LNCaP clone FGC (cell line): Measurements from ENCODE around the gene LSAMP.

Experiments used
- DNase-seq: peaks from one replicate; pipeline ENCODE4 v3.0.0-alpha.2; 2011; ENCODE audit warnings: low read depth
- H3K4me3 ChIP-seq: 2 replicates; pipeline ENCODE4 v1.5.1; 2011; ENCODE audit warnings: mild to moderate bottlenecking, low read depth, low read length, control low read depth
- TF ChIP-seq, protein P1 (sequence below): IDR thresholded peaks from 2 replicates; pipeline ENCODE4 v1.5.1; 2012; ENCODE audit warnings: mild to moderate bottlenecking; ENCODE audit not compliant: control insufficient read depth, insufficient read depth; ENCODE audit errors: extremely low read depth

The LSAMP gene

GRCh38 chr3:115930922-115931321 is 514.4 kb downstream of the LSAMP start:
- no peak overlapping the region for H3K4me3 ChIP-seq
- TF ChIP-seq, protein P1, sequence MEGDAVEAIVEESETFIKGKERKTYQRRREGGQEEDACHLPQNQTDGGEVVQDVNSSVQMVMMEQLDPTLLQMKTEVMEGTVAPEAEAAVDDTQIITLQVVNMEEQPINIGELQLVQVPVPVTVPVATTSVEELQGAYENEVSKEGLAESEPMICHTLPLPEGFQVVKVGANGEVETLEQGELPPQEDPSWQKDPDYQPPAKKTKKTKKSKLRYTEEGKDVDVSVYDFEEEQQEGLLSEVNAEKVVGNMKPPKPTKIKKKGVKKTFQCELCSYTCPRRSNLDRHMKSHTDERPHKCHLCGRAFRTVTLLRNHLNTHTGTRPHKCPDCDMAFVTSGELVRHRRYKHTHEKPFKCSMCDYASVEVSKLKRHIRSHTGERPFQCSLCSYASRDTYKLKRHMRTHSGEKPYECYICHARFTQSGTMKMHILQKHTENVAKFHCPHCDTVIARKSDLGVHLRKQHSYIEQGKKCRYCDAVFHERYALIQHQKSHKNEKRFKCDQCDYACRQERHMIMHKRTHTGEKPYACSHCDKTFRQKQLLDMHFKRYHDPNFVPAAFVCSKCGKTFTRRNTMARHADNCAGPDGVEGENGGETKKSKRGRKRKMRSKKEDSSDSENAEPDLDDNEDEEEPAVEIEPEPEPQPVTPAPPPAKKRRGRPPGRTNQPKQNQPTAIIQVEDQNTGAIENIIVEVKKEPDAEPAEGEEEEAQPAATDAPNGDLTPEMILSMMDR = no peak
- DNase-seq = no peak

- TF ChIP-seq, protein P1 = no peak
- no peak for DNase-seq
- H3K4me3 ChIP-seq = no peak overlapping the region
Measured at GRCh38 chr3:115930168-115930567, 515.1 kb downstream of the LSAMP start.

DNA sequence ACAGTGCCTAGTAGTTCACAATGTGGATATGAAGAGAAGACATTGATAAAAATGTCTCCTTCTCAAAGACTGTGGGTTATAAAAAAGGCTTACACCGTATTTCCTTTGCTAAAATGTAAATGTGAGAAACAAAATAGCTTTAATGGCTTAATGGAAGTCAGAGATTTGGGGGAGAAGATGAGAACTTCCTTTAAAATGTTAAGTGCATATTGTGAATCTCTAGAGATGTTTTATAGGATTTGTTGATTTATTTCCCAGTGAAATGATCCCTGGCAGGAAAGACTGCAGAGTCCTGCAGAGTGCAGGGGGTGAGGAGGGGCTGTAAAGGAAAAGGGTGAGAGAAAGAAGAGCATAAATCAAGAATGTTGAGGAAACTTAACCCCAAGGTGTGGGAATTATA is 516.9 kb downstream of the LSAMP start:
- no peak overlapping the region for H3K4me3 ChIP-seq
- TF ChIP-seq, protein P1 = no peak
- DNase-seq = no peak

GRCh38 chr3:115927197-115927596 is 518.1 kb downstream of the LSAMP start:
- H3K4me3 ChIP-seq = no peak overlapping the region
- DNase-seq = no peak
- TF ChIP-seq, protein P1 = no peak

DNA sequence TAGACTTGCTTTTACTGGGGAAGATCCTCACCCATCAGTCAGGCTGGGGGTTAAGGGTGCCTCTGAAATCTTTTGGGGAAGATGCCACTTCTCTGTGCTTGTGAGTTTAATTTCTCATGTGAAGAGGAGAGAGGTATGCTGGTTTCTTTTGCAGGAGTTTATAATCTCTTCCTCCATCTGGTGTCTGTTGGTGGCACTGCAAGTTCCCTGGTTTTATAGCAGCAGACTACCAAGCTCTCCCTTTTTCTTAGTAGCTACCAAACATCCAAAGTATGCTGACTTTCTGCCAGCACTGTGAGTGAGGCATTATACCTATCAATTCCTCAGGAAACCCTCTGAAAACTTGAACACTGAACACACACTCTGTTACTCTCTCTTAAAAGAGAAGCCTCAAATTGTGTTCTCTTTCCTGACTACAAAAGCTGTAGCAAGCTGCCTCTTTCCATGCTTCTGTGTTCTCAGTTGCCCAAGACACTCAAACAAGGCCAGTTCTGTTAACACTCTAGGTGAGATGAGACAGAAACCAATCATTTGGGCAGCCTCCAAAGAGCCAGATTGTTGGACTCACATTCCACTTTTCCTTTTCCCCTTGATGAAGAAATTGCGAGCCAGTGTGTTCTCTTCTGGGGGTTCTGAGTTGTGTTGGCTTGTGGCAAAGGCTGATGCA is 522.5 kb downstream of the LSAMP start:
- DNase-seq = peak; percentile 0
- TF ChIP-seq, protein P1 = peak; percentile 58
- no peak overlapping the region for H3K4me3 ChIP-seq

- no peak for DNase-seq
- TF ChIP-seq, protein P1 = no peak
- no peak overlapping the region for H3K4me3 ChIP-seq
Measured at GRCh38 chr3:115921711-115922110, 523.6 kb downstream of the LSAMP start.

DNA sequence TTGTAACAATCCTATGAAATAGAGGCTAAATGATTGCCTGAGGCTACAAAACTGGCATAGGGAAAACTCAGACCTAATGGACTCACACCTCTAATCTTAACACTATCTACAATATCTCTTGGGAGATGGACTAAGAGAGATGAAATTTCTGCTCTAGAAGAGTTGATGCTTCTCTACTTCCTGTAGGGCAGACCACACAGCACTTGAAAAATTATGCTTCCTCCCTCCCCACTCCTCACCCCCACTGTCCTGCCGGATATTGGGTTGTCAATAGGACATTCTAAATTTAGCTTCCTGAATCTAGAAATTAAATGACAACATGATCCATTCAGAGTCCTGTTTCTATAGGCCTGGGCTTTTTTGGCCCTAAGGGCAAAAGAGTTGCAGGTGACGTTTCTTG is 526.4 kb downstream of the LSAMP start:
- H3K4me3 ChIP-seq = no peak overlapping the region
- no peak for DNase-seq

More for the DNA sequence above, 526.4 kb downstream of the LSAMP start:
- TF ChIP-seq, protein P1 = no peak
